Liver (tissue), 9 donors: Measurements from ENCODE around the gene ING1. TPM values are rescaled to one million over a fixed set of nuclear protein-coding genes. Genes with fewer than 3 reads are reported as not detected.

Experiments
- DNase-seq: peaks from one replicate; pipeline ENCODE4 v3.0.0-alpha.2; 2017; ENCODE audit warnings: low spot score
- H3K27ac ChIP-seq, 2 donors: one replicate each; pipeline ENCODE4 v1.7.0; 2013; ENCODE audit warnings: inconsistent platforms in 2 of 2, low read length in 2 of 2, control low read depth in 1 of 2, low read depth in 1 of 2, mild to moderate bottlenecking in 1 of 2
- H3K27me3 ChIP-seq, 4 donors: one replicate each; pipeline versions ENCODE4 v1.6.1 to v1.7.0; 2013; ENCODE audit warnings: low read length in 3 of 4, inconsistent platforms in 1 of 4, mild to moderate bottlenecking in 1 of 4, moderate library complexity in 1 of 4; ENCODE audit not compliant: control insufficient read depth in 4 of 4, insufficient read depth in 4 of 4
- H3K36me3 ChIP-seq, 4 donors: one replicate each; pipeline versions ENCODE4 v1.6.1 to v1.7.0; 2013; ENCODE audit warnings: low read length in 3 of 4, mild to moderate bottlenecking in 3 of 4, low read depth in 1 of 4, moderate library complexity in 1 of 4; ENCODE audit not compliant: control insufficient read depth in 4 of 4, insufficient read depth in 3 of 4
- H3K4me1 ChIP-seq, 4 donors: one replicate each; pipeline versions ENCODE4 v1.6.1 to v1.7.0; 2013; ENCODE audit warnings: low read length in 3 of 4, mild to moderate bottlenecking in 3 of 4, moderate library complexity in 1 of 4; ENCODE audit not compliant: control insufficient read depth in 4 of 4, insufficient read depth in 4 of 4
- H3K4me3 ChIP-seq, 3 donors: one replicate each; pipeline versions ENCODE4 v1.6.1 to v1.7.0; 2013; ENCODE audit warnings: low read length in 3 of 3, control low read depth in 1 of 3, low read depth in 1 of 3, mild to moderate bottlenecking in 1 of 3
- H3K9ac ChIP-seq, 2 donors: one replicate each; pipeline ENCODE4 v1.7.0; 2013; ENCODE audit warnings: low read length in 2 of 2, mild to moderate bottlenecking in 2 of 2, moderate library complexity in 2 of 2, control low read depth in 1 of 2, low read depth in 1 of 2
- H3K9me3 ChIP-seq, 4 donors: one replicate each; pipeline versions ENCODE4 v1.6.1 to v1.7.0; 2013; ENCODE audit warnings: low read length in 3 of 4; ENCODE audit not compliant: control insufficient read depth in 4 of 4
- CTCF ChIP-seq: fragments of 150-350 bp; IDR thresholded peaks from 2 replicates; pipeline ENCODE4 v1.5.1; 2017; ENCODE audit warnings: improper control_type of control experiment, low read depth, low read length; ENCODE audit not compliant: missing input control
- EGR1 ChIP-seq, 2 donors: IDR thresholded peaks; 2 replicates each; pipeline ENCODE4 v1.6.1; 2016 to 2018; ENCODE audit warnings: antibody characterized with exemption in 2 of 2, low read depth in 2 of 2
- FOXA1 ChIP-seq: IDR thresholded peaks from 2 replicates; pipeline ENCODE4 v1.6.1; 2016; ENCODE audit warnings: antibody characterized with exemption
- FOXA2 ChIP-seq: IDR thresholded peaks from 2 replicates; pipeline ENCODE4 v1.6.1; 2016; ENCODE audit warnings: antibody characterized with exemption
- GABPA ChIP-seq, 2 donors: IDR thresholded peaks in 1 of 2; conservative IDR thresholded peaks in 1 of 2; 2 replicates each; pipeline ENCODE4 v1.6.1; 2016; ENCODE audit warnings: antibody characterized with exemption in 2 of 2, mild to moderate bottlenecking in 1 of 2, moderate library complexity in 1 of 2
- HNF4A ChIP-seq, 2 donors: conservative IDR thresholded peaks; 2 replicates each; pipeline ENCODE4 v1.6.1; 2016; ENCODE audit warnings: antibody characterized with exemption in 2 of 2, mild to moderate bottlenecking in 2 of 2
- HNF4G ChIP-seq: IDR thresholded peaks from 2 replicates; pipeline ENCODE4 v1.6.1; 2016; ENCODE audit warnings: antibody characterized with exemption
- JUND ChIP-seq, 2 donors: IDR thresholded peaks; 2 replicates each; pipeline ENCODE4 v1.6.1; 2016; ENCODE audit warnings: antibody characterized with exemption in 2 of 2
- MAX ChIP-seq: IDR thresholded peaks from 2 replicates; pipeline ENCODE4 v1.6.1; 2016; ENCODE audit warnings: antibody characterized with exemption
- NR2F2 ChIP-seq: IDR thresholded peaks from 2 replicates; pipeline ENCODE4 v1.6.1; 2016; ENCODE audit warnings: antibody characterized with exemption
- RAD21 ChIP-seq, 2 donors: IDR thresholded peaks; 2 replicates each; pipeline ENCODE4 v1.6.1; 2016; ENCODE audit warnings: antibody characterized with exemption in 2 of 2, mild to moderate bottlenecking in 2 of 2
- REST ChIP-seq: IDR thresholded peaks from 2 replicates; pipeline ENCODE4 v1.6.1; 2016; ENCODE audit warnings: antibody characterized with exemption, mild to moderate bottlenecking
- RXRA ChIP-seq, 2 donors: IDR thresholded peaks; 2 replicates each; pipeline ENCODE4 v1.6.1; 2017 to 2018; ENCODE audit warnings: antibody characterized with exemption in 2 of 2, mild to moderate bottlenecking in 1 of 2
- SP1 ChIP-seq: IDR thresholded peaks from 2 replicates; pipeline ENCODE4 v1.6.1; 2018; ENCODE audit warnings: antibody characterized with exemption, mild to moderate bottlenecking
- TAF1 ChIP-seq: conservative IDR thresholded peaks from 2 replicates; pipeline ENCODE4 v1.6.1; 2016; ENCODE audit warnings: antibody characterized with exemption, mild to moderate bottlenecking
- YY1 ChIP-seq: IDR thresholded peaks from 2 replicates; pipeline ENCODE4 v1.6.1; 2016; ENCODE audit warnings: antibody characterized with exemption, mild to moderate bottlenecking
- WGBS: extraction: QIAGEN DNeasy Blood & Tissue Kit; methylation state at CpG from one replicate; pipeline ENCODE4 v1.1.7; 2013; 5-methylcytosine and 5-hydroxymethylcytosine counted together
- polyA plus RNA-seq, 2 donors: library from polyadenylated mRNA; stranded (reverse) in 1 of 2; unstranded in 1 of 2; fragments of 200-250 nt in 1 of 2; fragments of >200 nt in 1 of 2; fragmentation: Nextera tagmentation in 1 of 2; extraction: Ambion mirVana in 1 of 2; gene quantifications; one replicate each; pipeline versions ENCODE4 v1.2.1 to v1.2.3, GENCODE V29; 2013 to 2015
- total RNA-seq, 2 donors: library from RNA; depleted of rRNA; stranded (reverse); fragments of >200 nt; gene quantifications; one replicate each; pipeline ENCODE4 v1.2.3, GENCODE V29; 2014
- TF ChIP-seq, protein P1 (sequence below): IDR thresholded peaks from 2 replicates; pipeline ENCODE4 v1.6.1; 2016; ENCODE audit warnings: antibody characterized with exemption
- TF ChIP-seq, protein P2 (sequence below): IDR thresholded peaks from 2 replicates; pipeline ENCODE4 v1.6.1; 2016; ENCODE audit warnings: antibody characterized with exemption
- donor health status: healthy.
- donor health status: healthy.
- donor health status: healthy.
- donor health status: healthy.
- donor health status: healthy.

The ING1 gene
- total and polyA plus RNA-seq, 4 donors = 7.5 to 14.1 (median 9.1) TPM

- Histone ChIP-seq H3K36me3 (peaks cover 5 to 11% (median 9%) of the 10 kb centered on the region in 4 donors), H3K9ac (no peak overlapping the region), H3K4me3 (no peak overlapping the region), H3K27me3 (no peaks in the 10 kb centered on the region), H3K4me1 (peaks cover 4 to 21% (median 11%) of the 10 kb centered on the region in 4 donors), H3K27ac (no peak overlapping the region), H3K9me3 (no peaks in the 10 kb centered on the region)
- no peak for TF ChIP-seq EGR1 (IDR thresholded peaks at IDR 0.05; ENCODE audit: low read depth in 2 of 2)
- no peak for DNase-seq
- whole genome bisulfite sequencing = 92% methylated on average over 11 of the region's 11 CpGs
Observed at GRCh38 chr13:110685305-110686020, 28.0 kb upstream of the ING1 start.

DNA sequence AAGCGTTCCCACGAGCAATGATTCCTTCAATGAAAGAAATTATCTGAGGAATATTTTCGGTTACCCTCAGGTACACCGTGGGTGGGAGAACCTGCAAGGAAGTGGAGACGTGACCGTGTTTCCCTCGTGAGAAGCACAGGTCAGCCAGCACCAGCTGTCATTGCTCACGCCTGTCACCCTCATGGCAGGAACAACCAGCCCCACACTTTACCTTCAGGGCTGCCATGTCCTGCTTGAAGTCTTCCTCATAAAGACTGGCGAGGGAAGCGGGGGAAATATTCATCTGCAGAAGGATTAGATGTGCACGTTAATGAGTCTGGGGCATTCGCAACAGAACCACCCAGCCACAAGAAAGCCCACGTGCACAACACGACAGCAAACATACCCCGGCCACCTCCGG, 25.8 kb upstream of the ING1 start:
- H3K36me3 ChIP-seq = peaks cover 0 to 6% (median 4%) of the 10 kb centered on the region in 4 donors
- H3K4me3 ChIP-seq = no peak overlapping the region

More for the DNA sequence above, 25.8 kb upstream of the ING1 start:
- Histone ChIP-seq H3K27ac (no peak overlapping the region), H3K9ac (no peak overlapping the region), H3K4me1 (peaks cover 4 to 21% (median 14%) of the 10 kb centered on the region in 4 donors), H3K9me3 (no peaks in the 10 kb centered on the region), H3K27me3 (no peaks in the 10 kb centered on the region)
- DNase-seq = no peak
- whole genome bisulfite sequencing = 92% methylated on average over 16 of the region's 16 CpGs
- no peak for TF ChIP-seq NR2F2
- TF ChIP-seq FOXA1 = no peak
- TF ChIP-seq FOXA2 = no peak
- no peak for TF ChIP-seq JUND (IDR thresholded peaks at IDR 0.05)
- TF ChIP-seq, protein P1, sequence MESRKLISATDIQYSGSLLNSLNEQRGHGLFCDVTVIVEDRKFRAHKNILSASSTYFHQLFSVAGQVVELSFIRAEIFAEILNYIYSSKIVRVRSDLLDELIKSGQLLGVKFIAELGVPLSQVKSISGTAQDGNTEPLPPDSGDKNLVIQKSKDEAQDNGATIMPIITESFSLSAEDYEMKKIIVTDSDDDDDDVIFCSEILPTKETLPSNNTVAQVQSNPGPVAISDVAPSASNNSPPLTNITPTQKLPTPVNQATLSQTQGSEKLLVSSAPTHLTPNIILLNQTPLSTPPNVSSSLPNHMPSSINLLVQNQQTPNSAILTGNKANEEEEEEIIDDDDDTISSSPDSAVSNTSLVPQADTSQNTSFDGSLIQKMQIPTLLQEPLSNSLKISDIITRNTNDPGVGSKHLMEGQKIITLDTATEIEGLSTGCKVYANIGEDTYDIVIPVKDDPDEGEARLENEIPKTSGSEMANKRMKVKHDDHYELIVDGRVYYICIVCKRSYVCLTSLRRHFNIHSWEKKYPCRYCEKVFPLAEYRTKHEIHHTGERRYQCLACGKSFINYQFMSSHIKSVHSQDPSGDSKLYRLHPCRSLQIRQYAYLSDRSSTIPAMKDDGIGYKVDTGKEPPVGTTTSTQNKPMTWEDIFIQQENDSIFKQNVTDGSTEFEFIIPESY = no peak
- TF ChIP-seq EGR1 (IDR thresholded peaks at IDR 0.05; ENCODE audit: low read depth in 2 of 2) = no peak
- TF ChIP-seq YY1 = no peak
- no peak for TF ChIP-seq RAD21 (IDR thresholded peaks at IDR 0.05)
- TF ChIP-seq, protein P2, sequence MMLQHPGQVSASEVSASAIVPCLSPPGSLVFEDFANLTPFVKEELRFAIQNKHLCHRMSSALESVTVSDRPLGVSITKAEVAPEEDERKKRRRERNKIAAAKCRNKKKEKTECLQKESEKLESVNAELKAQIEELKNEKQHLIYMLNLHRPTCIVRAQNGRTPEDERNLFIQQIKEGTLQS = no peak
- TF ChIP-seq HNF4G = no peak
- no peak for TF ChIP-seq TAF1
- TF ChIP-seq HNF4A (conservative IDR thresholded peaks at IDR 0.05) = no peak
- TF ChIP-seq REST = no peak
- no peak for TF ChIP-seq SP1
- no peak for TF ChIP-seq MAX
- no peak for TF ChIP-seq RXRA (IDR thresholded peaks at IDR 0.05)
- no peak for TF ChIP-seq GABPA (IDR thresholded peaks at IDR 0.05 in 1 of 2, conservative IDR thresholded peaks at IDR 0.05 in 1 of 2)
- no peak for TF ChIP-seq CTCF
